HG03139 (cell line): Measurements from ENCODE around the gene MAMDC2.

Experiments used
- ATAC-seq: cut with Tn5 transposase; IDR thresholded peaks from one replicate; pipeline ENCODE4 v1.9.1; 2021; ENCODE audit not compliant: unreplicated experiment

MAMDC2 gene, protein sequence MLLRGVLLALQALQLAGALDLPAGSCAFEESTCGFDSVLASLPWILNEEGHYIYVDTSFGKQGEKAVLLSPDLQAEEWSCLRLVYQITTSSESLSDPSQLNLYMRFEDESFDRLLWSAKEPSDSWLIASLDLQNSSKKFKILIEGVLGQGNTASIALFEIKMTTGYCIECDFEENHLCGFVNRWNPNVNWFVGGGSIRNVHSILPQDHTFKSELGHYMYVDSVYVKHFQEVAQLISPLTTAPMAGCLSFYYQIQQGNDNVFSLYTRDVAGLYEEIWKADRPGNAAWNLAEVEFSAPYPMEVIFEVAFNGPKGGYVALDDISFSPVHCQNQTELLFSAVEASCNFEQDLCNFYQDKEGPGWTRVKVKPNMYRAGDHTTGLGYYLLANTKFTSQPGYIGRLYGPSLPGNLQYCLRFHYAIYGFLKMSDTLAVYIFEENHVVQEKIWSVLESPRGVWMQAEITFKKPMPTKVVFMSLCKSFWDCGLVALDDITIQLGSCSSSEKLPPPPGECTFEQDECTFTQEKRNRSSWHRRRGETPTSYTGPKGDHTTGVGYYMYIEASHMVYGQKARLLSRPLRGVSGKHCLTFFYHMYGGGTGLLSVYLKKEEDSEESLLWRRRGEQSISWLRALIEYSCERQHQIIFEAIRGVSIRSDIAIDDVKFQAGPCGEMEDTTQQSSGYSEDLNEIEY

DNA sequence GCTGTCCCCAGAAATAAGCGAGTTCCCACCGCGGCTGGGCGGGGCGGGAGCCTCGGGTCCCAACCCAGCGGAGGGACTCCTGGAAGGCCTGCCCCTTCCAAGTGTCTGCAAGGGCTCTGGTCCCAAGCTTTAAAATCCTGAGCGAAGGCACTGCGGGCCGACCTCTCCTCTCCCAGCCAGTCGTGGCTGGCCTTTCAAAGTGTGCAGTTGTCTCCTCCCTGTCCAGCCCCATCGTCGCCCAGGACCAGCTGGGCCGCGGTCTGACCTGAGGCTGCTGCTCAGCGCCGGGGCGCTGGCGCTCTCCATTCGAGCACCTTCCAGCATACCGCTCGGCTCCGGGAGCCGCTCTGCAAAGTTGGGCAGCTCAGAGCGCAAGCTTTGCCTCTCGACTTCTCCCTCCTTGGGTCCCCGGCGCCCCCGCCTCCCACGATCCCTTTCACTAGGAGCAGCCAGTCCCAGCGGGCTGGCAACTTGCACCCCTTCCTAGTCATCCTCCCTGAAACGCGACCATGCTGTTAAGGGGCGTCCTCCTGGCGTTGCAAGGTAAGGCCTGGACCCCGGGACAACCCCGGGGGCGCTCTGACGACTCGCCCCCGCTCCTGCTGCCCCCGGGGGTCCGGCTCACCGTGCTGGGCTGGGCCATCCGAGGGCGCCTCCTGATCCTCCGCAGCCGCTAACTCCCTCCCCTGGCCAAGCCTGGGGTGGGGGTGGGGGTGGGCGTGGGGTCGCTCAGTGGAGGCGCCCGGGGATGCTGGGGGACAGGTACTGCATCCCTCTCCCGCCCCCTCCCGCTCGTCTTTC, at the start of gene MAMDC2:
MAMDC2 (plus strand) TSS at position 160 of the 801 bp plus-strand sequence; CDS start at position 510, 350 bp downstream.
- no peak for ATAC-seq

DNA sequence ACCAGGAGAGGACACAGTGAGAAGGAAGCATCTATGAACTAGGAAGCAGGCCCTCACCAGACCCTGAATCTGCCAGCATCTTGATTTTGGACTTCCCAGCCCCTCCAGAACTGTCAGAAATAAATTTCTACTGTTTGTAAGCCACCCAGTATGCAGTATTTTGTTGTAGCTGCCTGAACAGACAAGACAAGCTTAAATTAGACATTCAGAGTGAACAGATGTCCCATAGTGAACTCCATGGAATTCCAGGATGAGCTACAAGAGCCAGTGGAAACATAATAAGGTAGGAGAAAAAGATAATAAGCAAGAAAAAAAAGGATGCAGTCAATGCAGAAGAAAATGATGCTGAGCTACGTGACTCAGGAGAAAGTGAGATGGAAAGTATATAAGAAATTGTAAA, 47.8 kb upstream of the MAMDC2 start:
- no peak for ATAC-seq

DNA sequence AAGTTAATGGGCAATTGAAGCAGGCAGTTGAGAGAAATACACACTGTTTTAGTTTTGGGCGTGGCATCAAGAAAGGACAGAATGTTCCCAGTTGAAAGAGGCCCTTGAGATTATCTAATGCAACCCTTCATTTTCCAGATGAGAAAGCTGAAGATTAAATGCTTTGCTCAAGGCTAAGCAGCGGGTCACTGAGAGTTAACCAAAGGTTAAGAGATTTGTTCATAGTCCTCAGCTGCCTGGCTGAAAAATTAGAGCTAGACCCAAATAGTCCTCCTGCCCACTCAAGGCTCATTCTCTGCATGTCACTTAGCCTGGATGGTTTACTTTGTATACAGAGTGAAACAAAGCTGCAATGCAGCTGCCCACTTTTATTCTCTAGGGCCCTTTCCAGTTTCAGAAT, 46.7 kb upstream of the MAMDC2 start:
- no peak for ATAC-seq

DNA sequence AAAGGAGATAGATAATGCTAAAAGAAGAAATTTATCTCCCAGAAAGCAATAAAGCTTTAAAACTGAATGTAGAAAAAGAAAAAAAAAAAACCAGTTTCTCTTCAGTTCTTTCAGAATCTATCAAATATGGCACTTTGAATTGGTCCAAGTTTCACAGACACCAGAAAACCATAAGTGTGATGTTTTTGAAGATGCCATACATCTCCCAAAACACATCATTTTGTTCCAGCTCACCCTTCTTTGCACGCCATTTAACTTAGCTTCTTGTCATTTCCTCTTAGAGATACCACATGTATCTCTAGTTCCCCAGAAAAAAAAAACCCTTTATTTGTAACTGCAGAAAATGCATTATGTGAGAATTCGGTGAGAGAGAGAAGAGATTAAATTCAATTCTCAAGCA, 46.1 kb upstream of the MAMDC2 start:
- ATAC-seq = no peak

DNA sequence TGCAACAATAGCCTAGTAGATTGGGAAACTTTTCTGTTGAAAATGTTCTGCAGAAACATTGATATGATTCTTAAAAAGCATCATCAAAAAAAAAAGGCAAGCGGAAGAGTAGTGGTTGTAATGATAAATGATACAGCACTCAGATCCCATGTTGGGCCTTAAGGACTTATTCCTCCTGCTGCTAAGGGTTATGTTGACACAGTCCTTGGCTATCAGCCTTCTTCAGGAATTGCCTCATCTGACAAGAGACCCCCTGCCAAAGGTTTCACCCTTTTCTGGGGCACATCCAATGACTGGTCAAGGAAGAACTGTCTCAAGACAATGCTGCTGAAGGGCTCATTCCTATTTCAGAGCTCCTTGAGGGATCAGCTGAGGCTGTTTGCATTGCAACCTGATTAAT, 44.3 kb upstream of the MAMDC2 start:
- no peak for ATAC-seq

DNA sequence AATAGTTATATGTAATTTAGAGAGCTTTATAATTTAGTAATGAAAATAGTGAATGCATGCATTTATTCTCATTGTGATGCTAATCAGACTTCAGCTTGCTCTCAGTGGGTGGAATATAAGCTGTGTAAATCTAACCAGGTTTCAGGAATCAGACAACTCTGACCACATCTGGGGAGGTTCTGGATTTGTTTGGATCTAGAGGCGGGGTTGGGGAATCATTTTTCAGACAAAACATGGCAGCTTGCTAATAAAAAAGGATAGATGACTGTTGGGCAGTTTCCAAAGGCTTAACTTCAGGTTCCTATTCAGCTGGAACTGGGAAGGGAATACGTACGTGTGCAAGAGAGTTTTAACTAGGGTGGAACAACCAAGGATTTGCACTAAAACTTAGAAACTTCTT, 43.2 kb upstream of the MAMDC2 start:
- ATAC-seq = no peak

DNA sequence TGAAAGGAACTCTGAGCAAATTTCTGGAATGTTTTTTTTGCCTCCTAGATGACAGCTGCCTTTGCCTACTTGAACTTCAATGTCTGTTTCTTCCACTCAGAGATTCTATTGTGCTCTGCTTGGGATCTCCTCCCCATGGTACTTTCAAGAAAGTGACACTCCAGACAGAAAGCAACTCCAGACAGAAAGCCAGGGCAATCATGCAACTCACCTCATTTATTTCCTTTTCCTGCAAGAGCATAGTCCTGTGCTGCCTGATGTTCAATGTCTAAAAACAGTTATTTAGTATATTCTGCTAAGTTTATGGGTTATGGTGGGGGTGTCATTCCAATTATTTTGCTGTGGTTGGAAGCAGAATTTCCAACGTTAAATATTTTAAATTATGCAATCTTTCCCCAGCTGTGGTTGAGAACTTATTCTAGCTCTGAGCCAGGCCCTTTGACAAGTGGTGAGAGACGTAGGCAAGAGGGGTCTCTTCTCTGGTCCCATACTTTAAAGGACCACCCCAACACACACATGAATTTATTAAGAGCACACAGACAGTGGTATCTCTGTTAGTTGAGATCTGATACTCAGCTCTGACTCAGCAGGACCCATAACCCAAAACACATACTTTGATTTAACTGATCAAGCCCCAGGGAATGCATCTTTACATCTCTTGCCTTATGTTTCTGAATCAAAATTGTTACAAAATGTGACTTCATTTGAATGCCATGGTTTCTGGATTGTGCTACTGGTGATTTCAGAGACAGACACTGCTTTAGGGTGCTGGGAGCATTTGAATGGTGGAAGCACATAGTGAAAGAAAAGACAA, 39.5 kb upstream of the MAMDC2 start:
- ATAC-seq = no peak

DNA sequence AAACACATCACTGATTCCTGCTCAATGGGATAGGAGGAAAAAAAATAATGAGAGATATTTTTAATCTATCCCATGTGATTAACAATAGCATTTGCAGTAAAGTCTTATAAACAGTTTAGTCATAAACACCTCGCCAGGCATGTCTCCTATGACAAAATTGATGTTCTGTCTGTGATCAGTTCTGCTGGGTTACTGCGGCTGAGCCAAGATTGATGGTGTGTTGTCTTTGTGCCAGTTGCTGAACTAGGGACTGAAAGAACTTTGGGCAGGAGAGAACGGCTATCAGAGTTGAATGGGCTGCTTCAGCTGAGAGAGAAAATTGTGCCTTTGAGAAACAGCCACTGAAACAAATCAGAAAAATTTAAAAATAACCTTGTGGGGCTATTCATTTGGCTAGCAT, 37.3 kb upstream of the MAMDC2 start:
- no peak for ATAC-seq

DNA sequence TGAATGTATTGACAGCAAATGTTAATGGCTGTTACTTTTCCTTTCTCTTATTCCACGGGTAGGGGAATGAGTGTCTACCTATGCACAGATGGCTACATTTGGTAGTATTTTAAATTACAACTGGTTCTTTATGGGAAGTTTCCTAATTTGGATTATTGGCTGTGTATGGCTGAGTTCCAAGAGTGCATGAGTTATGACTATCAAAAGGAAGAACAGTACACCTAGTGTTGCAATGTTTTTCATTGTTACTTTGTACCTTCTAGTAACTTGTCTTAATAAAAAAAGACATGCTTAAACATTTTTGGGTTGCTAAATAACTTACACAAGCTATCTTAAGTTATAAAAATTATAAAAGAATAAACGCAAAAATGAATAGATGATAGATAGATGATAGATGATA, 35.8 kb upstream of the MAMDC2 start:
- ATAC-seq = no peak

DNA sequence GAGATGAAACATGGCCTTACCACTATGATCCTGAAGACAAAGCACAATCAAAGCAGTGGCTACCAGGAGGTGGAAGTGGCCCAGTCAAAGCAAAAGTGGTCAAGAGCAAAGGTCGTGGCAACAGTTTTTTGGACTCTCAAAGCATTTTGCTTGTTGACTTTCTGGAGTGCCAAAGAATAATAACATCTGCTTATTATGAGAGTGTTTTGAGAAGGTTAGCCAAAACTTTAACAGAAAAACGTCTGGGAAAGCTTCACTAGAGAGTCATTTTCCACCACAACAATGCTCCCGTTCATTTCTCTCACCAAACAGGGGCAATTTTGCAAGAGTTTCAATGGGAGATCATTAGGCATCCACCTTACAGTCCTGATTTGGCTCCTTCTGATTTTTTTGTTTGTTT, 33.6 kb upstream of the MAMDC2 start:
- ATAC-seq = no peak

DNA sequence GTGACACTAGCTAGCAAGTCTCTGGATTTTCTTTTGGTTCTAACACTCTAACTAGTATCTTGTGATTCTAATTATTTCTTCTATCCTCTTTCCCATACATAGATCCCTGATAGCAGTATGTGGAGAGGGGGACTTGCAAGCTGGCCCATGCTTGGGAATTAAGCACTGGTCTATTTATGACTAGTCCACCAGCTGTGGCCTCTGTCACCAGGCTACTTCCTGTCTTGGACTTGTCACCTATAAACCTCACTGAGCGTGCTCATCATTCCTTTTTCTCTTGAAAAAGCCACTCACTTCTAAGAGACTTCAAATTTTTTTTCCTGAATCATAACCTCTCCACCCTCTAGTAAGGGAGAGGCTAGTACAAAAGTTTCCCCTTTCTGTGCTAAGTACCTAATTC, 32.3 kb upstream of the MAMDC2 start:
- no peak for ATAC-seq

DNA sequence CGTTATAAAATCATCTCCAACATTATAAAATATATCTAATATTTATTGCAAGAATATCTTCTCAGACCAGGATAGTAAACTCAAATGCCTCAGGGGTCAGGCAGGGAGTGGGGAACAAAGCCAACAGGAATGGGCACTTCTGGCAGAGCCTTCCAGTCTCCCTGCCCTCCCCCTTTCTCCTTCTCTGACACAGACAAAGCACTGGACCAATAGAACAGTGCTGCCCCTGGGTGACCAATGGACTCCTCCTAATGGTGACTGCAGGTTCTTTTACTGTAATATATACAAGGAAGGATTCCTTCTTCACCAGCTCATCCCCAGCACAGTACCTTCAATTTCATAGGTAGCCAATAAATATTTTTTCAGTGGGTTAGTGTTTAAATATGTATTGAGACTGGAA, 31.1 kb upstream of the MAMDC2 start:
- ATAC-seq = no peak

DNA sequence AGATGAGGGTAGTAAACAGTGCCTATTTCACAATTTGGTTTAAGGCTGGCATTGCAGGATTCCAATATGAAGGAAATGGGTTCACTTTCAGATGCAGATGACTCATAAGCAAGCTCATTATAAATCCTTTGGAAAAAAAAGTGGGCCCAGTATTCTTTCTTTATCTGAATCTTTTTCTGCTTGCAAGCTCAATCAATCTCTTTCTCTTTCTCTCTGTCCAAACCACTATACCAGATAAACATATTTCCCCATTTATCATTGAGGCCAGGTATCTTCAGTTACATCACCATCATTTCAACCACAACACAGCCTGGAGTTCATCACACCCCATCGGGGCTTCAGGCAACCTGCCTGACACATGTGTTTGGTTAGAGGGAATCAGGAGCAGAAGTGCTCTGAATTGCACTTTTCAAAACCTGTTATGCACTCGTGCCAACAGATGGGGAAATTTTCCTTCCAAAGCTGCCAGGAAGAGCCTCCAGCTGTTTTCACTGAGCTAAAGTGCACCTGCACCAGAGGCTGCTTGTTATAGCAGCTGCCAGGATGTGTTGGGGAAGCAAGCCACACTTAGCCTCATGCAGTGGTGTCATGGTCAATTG, 30.0 kb upstream of the MAMDC2 start:
- no peak for ATAC-seq

DNA sequence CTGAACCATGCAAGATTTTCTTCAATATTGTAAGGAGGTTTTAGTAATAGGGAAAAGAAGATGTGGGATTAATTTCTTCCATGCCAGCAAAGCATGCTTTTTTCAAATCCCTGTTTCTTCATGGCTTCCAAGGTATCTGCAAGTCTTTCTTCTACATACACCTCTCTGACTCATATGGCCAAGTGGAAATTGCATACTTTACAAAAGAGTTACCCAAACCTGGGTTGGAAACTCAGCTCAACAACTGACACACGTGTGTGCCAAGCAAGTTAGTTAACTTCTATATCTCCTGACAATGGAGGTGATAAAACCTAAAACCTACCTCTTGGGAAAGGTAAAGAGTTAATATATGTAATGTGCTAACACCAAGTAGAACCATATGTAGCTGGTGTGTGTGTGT, 28.5 kb upstream of the MAMDC2 start:
- no peak for ATAC-seq

DNA sequence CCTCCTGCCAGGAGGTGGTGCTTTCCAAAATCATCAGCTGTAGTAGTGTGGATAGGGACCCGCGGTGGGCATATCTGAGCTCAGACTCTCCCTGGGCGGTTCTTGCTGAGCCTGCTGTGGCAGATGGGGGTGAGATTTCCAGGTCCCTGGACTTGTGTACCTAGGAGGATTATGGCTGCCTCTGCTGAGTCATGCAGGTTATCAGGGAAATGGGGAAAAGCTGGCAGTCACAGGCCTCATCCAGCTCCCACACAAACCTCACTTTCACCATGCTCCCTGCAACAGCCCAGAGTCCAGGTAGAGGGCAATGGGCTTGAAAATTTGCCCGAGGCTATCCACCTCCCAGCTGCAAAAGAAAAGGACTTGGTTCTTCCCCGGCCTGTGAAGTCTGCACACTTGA, 23.4 kb upstream of the MAMDC2 start:
- ATAC-seq = no peak

DNA sequence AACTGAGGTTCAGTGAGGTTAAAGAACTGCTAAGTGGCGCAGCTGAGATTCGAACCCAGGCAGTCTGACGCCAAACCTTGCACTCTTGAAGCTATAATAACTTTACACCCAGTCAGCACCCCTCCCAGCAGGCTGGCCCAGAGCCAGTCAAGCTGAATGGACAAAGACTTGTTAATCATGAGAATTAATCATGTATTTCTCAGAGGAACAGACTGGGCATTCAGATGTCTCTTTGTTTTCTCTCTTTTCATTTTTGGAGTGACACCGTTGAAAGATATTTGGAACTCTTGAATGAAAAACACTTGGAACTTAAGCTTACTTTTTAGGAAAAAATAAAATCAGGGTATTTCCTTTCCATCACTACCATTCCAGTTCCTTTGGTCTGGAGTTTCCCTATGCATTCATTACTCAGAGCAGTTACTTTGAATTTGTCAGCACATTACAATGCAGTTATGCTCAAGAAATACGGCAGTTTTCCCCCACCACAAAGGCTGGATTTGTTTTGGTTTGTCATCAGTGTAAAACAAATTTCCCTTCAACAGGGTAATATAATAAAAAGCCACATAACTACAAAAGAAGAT, 22.6 kb upstream of the MAMDC2 start:
- no peak for ATAC-seq

DNA sequence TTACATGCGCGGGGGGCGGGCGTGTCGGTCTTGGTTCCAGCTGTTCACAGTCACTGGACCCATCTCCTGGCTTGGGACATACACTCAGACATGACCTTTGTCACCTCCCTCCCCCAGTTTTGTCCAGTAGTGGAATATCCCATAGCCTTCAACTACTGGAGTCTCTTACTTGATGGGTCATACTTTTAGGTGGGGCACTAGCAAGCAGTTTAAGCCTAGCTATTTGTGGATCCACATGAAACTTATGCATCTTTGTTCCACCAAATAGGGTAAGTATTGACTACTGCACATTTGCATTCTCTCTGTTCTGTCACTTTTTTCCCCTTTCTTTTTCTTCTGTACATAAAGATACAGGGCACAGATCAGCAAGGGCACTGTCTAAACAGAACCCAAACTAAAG, 15.4 kb upstream of the MAMDC2 start:
- no peak for ATAC-seq

DNA sequence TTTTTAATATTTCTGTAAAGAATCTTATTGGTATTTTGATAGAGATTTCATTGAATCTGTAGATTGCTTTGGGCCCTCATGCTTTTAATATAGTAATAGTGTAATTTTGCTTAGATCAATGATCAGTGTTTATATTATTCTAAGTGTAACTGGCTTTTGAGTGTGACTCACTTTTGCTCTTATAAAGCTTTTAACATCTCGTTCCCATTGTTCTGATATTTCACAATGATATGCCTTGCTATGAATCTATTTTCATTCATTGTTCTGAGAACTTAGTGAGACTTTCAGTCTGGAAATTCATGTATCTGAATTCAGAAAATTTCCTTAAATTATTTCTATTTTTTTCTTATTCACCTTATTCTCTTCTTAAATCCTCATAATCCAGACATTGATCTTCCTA, 13.5 kb upstream of the MAMDC2 start:
- ATAC-seq = no peak

DNA sequence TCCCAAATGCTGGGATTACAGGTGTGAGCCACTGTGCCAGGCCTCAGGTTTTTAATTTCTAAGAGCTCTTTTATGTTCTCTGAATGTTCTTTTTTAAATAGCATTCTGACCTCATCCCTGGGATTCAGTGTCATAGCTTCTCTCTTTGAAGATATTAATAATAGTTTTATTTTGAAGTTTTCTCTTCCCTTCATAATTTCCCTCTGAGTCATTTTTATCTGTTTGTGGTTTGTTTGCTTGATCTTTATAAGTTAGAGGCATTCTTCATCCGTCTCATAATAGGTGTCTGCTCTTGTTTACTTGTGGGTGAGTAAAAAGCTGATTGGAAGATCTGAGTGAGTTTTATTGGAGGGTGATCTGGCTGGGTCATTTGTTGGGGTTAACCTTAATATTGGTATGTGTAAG, 12.5 kb upstream of the MAMDC2 start:
- no peak for ATAC-seq

DNA sequence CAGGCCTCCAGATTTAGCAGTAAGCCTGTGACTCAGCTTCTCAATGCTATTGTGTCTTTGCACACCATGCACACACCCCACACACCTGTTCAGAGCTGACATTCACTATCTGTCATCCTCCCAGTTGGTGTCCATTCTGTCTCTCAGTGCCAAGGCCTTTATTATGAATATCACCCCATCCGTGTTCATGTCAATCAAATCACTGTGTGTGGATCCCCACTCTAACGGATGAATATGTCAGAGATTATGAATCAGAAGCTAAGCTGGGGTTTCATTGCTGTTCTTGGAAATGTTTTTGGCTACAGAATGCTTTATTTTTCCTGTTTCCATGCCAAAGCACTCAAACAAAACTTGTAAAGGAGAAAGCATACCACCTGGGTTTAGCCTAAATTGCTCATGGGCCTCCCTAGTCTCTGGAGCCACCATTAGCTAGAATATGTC, 9.4 kb upstream of the MAMDC2 start:
- ATAC-seq = no peak
